Hematopoietic multipotent progenitor cell treated with erythropoietin and hydrocortisone succinate and interleukin-3 and kit ligand, for 4 days (in vitro differentiated cells): ENCODE data around the gene MMP3.
"Not testable (repeated sequence)": the region's sequence is repeated elsewhere in the genome, so short reads cannot be mapped to it uniquely, and the experiment has no call there.

Experiments used
- DNase-seq: peaks from one replicate; pipeline ENCODE4 v3.0.0-alpha.2; 2015

MMP3 gene

DNA sequence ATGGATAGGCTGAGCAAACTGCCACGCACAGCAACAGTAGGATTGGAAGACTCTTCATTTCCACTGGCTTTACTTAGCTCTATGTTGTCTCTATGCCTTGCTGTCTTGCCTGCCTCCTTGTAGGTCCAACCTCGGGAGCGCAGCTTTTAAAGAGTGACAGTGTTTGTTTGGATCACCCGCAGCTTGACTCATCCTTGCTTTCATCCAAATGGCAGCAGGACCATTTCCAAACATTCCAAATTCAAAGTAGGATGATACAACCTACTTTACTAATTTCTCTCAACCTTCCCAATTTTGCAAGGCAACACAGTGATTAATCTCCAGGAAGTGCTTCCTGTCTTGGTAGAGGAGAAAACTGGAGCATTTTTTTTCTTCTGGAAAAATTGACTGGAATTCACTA, at the start of gene MMP3:
Gene MMP3, minus strand, starts transcription at position 121 of the 400 bp plus-strand sequence. Its CDS starts 63 bp downstream, at position 58.
- no peak for DNase-seq

DNA sequence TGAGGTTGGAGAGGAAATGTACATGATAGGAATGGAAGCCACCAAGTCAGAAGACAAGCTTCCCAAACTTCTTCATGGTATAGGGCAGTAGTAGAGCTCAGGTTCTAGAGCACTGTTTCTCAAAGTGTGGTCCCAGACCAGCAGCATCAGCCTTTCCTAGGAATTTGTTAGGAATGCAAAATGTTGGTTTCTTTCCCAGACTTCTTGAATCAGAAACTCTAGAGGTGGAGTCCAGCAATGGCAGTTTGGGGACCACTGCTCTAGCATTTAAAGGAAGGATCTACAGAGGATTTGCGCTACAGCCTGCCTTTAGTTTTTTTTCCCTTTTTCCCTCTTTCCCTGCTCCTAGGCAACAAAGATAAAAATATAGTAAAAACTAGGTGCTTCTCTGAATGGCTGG, 48.3 kb upstream of the MMP3 start:
- no peak for DNase-seq

DNA sequence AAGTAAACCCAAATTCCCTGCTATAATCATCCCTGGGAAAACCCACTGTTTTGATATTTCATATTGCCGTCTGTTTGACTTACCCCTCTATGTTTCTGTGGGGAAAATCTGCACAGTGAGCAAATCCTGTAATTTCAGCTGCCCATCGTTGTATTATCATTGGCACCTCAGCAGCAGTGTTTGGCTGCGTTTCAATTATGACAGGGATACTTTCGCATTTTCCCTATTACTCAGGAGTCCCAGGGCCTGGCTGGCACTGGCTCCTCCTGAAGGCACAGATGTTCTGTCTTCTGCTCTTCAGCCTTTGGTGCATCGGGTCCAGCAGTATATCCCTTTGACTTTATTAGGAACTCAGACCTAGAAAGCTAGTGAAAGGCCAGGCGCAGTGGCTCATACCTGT, 43.6 kb upstream of the MMP3 start:
- DNase-seq: no peak

DNA sequence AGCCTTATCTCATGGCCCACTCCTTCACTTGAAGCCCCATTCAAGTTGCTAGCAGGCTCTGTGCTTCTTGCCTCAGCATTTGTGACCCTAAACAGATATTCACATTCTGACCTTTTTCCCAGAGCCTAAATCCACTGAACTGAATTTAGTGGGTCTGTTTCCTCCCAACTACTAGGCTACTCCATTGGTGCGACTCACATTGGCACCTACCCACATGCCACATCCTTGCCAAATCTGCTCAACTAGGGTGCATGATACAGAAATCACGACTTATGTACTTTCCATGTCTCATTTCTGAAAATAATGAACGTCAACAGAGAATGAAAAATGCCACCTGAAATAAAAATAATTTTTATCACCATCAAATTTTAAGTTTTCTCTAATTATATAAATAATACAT, 39.7 kb upstream of the MMP3 start:
- DNase-seq: no peak

DNA sequence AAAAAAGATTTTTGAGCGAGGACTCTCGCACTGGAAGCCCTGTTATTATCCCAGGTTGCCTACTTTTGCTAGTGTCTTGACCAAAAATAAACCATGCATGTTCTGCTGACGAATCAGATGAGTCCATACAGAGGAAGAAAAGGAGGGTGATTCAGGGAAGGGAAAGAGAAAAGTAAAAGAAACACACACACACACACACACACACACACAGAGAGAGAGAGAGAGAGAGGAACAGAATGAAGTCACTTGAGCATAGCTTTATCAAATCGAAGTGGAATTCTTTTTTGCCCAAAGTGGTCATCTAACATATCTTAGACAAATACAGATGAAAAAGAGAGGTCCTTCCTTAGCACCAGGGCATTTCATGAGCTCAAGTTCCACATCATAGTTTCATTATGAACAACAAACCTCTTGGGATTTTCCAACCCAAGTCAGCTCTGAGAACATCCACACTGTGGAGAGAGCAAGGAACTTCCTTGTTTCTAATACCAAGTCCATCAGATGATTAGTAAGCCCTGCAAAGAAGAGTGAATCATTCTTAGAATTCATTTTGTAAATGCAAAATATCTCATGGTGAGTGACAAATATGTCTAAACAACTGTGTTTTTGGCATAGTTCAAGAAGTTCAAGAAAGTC, 39.1 kb upstream of the MMP3 start:
- DNase-seq: no peak

DNA sequence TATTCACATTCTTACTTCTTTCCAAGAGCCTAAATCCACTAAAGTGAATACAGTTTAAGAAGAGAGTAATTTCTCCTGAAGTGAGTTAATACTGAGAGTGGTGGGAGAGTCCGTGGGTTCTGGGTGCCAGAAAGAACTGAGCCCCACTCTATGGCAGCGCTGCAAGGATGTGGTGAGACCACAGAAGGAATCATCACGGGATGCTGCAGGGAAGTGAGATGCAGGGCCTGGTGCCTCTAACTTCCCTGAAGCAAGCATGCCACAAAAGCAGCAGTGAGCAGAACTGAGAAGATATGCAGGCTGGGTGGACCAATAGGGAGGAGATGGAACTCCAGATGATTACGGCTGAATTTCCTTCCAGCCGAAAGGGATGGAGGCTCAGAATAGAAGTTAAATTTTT, 36.4 kb upstream of the MMP3 start:
- DNase-seq: no peak

DNA sequence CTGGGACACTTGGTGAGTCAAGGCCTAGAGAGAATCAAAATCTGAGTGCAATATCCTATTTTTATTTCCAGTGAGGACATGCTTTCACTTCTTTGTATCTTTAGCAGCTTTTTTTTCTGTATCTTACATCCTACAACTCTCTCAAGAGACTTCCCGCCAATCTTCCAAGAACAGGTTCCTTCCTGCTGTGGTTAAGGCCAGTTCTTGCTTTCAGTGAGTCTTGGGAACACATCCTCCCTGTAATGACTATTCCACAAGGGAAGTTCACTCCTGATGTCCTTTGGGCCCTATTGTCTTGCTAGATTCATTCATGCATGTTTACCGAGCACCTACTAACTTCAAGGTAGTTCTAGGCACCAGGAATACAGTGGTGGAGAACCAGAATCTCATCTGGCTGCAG, 35.2 kb upstream of the MMP3 start:
- DNase-seq: no peak

DNA sequence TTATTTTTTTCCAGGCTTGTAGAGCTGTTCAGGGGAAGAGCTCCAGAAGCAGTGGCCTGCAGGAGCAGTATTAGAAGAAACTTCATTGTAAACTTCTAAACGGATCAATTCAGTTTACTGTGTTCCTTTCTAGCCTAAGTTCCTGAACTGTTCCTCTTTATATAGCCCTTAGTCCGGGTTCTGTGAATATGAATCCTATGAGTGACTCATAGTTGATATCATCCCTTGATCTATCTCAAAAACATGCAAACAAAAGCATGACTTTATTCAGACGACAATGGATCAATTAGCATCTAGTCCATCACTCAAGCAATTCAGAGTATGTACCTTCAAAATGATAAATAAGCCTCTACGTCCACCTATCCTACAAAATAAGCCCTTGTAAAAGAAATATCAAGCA, 31.4 kb upstream of the MMP3 start, which contains the start of gene MMP12:
Gene MMP12, minus strand, starts transcription at position 131 of the 400 bp plus-strand sequence. Its CDS starts 45 bp downstream, at position 86.
- DNase-seq: no peak

DNA sequence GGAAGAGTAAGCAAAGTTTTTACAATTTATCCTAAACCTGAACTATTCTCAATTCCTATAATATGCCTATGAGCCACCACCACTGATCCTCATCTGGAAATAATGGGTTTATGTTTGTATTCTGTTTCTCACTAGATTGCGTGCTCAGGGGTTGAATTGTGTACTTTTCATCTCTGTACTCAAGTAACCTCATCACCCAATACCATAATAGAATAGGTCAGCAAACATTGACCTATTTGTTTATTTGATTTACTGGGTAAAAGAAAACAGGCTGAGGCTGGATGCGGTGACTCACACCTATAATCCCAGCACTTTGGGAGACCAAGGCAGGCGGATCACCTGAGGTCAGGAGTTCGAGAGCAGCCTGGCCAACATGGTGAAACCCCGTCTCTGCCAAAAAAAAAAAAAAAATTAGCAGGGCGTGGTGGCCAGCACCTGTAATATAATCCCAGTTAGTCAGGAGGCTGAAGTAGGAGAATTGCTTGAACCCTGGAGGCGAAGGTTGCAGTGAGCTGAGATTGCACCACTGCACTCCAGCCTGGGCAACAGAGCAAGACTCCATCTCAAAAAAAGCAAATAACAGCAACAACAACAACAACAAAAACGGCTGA, 26.1 kb upstream of the MMP3 start:
- DNase-seq: not testable (repeated sequence)

DNA sequence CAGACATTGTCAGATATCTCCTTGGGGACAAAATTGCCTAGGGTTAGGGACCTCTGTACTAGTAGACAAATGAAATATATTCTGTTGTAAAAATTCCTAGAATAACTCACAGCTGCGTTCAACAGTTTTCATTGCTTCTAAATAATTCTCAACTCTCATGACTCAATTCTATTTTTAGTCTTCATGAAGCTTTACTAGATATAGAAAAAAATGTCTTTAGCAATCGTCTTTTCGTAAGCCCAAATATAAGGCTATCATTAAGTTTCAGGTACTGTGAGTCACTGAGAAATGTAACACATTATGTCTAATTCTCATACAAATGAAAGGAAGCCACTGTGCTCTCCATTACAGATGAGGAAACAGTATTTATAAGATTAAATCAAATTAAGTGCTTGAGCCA, 24.9 kb upstream of the MMP3 start:
- no peak for DNase-seq

DNA sequence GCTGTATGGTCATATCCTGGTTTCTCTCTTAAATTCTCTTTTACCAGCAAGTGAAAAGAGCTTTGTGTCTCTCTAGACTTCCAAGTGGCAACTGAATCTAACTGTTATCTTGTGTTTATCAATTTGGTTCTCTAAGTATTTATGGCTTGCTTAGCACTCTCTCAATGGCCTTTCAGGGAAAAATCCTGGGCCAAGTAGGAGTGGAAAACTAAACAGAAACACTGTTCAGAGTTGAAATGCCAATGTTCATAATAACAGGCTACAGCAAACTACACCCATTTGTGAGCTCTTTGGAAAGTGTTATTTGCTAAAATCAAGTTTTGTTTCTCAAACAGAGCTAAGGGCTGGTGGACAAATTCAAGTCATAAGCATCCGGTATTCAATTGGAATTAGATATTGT, 21.3 kb upstream of the MMP3 start:
- DNase-seq: no peak

DNA sequence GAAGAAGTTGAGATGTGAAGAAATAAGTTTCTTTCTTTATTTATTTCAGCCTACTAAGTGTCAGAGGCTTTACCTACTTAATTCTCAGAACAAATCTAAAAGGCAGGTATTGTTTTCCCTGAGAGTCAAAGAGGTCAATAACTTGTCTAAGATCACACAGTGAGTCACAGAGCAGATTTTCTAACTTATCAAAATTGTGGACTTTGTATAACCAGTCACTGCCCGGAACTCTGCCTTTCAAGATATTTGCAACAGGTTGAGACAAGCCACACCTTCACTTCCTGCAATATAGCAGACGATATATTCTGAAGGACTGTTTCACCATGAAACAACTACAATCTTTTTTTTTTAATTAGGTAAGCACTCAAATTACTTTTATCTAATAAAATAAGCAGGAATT, 10.5 kb upstream of the MMP3 start:
- DNase-seq: no peak

DNA sequence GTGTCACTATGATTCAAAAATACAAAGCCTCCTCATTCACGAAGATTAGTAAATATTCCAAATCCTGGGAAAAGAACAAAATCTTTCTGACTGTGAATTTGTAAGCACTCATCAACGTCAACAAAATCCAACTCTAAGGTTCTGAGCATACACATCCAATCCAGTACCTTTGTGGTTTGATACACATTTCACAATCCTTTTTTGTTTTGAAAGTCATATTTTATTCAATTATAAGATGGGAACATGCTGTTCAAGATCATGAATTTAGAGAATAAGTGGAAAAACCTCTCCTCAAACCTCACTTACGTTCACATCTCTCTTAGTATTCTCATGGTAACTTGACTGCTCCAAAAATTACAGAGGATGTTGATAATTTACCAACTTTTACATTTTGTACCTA, 9.6 kb upstream of the MMP3 start:
- no peak for DNase-seq

DNA sequence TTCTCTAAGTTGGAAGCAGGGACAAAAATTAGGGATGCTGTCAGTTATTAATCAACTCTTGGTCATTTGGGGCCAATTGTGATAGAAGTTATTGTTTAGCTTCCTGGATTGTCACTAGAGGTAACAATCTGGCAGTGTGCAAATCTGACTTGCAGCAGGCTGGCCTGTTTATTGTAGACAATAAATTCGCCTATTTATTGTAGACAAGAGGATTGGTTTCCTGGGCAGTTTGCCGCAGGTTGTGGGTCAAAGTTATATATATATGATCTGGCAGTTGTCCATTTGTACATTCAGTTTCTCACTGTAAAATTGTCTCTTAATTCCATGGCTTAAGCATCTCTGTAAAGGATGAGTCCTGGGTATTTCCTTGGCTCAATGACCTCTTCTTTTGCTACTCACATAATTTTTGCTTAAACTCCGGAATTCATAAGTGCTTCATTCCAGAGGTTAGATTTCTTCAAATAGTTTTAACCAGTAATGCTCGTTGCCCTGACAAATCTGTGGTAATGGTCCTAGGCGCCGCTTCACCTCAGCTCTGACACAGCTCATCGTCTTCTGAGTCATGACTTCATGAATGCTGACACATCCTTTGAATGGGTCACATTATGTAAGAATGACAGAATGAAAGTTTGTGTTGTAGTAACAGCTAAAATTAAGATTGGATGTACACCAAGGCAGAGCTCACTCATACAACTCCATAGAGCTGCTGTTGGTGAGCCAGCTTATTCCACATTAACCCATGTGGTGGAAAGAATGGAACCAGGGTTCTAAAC, 7.8 kb upstream of the MMP3 start:
- no peak for DNase-seq

DNA sequence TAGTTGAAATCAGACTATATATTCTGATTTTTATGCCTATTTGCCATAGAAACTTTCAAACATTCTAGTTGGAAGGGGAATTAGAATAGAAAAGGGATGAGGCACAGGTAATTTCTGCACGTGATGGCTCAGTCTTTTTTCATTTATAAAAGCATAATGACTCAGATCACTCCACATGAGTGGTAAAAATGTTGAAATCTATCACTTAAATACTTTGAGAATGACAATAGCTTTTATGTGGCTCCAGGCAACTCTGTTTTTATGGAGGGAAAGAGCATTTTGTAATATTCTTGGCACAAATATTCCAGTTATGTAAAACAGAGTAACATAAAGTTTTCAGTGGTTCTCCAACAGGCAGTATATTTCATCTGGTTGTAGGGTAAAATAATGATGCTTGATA, 5.9 kb upstream of the MMP3 start:
- no peak for DNase-seq

DNA sequence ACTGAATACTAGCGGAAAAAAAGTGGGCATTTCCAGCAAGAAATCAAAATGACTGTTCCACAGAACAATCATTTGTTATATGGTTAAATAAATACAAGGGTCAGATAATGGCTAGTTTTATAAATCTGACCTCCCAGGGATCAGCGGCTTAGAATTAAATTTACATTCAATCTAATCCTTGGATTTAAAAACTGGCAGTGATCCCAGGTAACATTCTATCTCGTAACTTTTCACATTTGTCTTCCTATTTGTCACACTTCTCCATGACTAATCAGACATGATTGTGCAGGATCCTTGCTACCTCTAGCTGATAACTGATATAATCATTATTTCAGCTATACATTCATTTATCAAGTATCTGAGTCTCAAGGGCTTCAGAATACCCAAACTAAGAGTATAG, 2.9 kb upstream of the MMP3 start:
- no peak for DNase-seq

DNA sequence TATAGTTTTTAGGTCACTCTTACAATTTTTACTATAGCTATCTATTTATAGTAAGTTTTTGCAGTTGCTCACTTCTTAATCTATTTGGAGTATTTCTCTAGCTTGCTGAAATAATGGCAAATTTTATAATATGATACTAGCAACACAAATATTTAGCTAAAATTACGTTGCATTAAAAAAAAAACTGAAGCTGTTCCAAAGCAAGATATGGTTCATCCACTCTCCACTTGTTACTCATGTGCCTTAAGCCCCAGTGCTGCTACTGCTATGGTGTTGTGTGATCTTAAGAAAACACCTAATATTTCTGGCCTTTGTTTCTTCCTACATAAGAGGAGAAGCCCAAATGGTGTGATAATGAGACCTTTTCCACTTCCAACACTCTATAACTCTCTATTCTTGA, 479 bp downstream of the MMP3 start:
- DNase-seq: no peak

DNA sequence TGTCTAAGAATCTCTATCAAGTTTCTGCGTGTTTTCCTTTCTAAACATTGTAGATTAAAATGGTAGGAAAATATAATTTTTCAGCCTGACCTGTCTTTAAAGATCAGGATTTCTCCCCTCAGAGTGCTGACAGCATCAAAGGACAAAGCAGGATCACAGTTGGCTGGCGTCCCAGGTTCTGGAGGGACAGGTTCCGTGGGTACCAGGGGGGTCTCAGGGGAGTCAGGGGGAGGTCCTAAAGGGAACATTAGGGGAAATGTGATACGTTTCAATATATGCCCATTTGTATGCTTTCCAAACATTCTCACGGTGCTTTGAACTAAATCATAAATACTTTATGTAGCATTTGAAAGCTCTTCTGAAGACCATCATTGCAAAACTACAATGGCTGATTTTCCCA, 3.4 kb downstream of the MMP3 start:
- no peak for DNase-seq

DNA sequence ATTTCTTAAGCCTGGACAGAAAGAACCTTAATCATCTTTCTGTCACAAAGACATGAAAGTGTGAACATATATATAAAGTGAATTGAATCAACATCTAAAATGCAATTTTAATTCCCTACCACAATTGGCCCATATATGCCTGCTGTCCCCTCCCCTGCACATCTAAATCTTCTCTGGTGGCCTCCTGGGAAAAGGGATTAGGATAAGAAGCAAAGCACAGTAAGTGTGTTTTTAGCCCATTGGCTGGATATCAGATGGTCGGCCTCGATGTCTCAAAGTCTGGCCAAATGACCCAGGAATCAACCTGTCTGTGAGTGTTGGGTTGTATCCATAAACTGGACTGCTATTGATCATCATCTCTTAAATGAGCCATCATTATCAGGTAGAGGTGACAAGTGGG, 5.8 kb downstream of the MMP3 start:
- no peak for DNase-seq

DNA sequence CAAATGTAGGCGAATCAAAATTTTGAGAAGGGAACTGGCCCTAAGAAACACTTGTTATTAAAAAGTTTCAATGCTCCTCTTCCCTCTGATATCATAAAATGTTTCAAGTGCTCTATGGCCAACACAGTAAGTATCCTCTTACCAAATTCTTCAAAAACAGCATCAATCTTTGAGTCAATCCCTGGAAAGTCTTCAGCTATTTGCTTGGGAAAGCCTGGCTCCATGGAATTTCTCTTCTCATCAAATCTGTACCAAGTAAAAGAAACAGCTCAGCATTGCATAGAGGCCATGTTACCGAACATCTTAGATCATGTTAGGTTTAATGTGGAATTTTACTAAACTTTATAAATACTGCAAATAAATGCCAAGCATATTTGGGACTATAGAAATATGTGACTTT, 6.3 kb downstream of the MMP3 start:
- no peak for DNase-seq

DNA sequence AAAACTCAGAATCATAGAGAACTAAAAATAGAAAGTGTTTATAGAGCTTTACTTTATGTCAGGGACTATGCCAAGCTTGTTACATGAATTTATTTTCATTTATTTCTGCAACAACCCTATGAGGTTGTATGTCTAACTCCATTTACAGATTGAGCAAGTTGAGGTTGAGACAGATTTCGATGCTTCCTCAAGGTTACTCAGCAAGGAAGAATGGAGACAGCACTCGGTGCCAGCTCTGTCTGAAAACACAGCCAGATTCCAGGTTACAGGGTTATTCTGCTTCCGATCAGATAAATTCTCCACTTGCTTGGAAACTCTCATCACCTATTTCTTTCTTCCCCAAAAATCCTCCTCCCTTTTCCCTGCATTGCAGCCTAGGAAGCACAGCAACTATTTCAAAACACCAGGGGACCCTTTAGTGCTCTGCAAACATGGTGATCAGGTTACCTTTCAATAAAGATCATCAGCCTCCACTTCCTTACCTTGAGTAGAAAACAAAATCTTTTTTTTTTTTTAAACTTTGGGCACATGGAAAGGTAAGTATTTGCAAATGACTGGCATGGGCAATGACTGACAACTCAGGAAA, 7.0 kb downstream of the MMP3 start:
- DNase-seq: no peak

DNA sequence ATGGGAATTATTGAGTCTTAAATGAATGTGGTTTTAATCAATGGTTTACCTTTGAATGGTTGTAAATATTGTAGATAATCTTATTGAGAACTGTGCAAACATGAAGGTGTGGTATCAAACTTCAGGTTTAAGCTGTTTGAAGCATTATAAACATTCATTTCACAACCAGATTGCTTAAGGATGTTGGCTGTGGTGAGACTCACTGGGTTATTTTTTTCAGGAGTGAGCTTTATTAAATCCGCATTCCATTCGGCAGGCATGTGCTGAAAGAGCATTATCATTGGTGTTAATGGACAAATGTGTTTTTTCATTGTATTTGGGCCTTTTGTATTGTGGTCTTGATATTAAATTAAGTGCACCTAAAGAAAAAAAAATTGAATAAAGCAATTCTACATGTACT, 9.7 kb downstream of the MMP3 start:
- DNase-seq: no peak

DNA sequence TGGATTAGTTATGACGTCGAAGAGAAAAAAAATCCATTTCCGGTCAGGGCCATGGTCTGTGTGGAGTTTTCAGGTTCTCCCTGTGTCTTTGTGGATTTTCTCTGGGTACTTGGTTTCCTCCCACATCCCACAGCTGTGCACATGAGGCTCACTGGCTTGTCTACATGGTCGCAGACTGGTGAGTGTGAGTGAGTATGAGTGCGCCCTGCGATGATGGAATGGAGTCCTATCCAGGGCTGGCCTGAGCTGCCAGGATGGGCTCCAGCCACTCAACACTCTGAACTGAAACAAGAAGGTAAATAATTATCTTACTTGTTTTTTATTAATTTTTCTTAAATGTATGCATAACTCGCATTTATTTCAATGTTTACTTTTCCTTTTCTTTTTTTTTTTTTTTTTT, 10.8 kb downstream of the MMP3 start:
- DNase-seq: no peak
